GM12865 (cell line): ENCODE data around the gene WIPF1.

Source experiments
- DNase-seq: peaks from one replicate; pipeline ENCODE4 v3.0.0; 2010; ENCODE audit warnings: low read depth
- H3K4me3 ChIP-seq: 2 replicates; pipeline ENCODE4 v1.5.1; 2011; ENCODE audit warnings: mild to moderate bottlenecking, low read depth, low read length, control low read depth
- CTCF ChIP-seq: IDR thresholded peaks from 2 replicates; pipeline ENCODE4 v1.5.1; 2011; ENCODE audit warnings: low read length, control low read depth, low read depth, inconsistent platforms; ENCODE audit not compliant: insufficient read depth; ENCODE audit errors: missing control alignments

Gene WIPF1

DNA sequence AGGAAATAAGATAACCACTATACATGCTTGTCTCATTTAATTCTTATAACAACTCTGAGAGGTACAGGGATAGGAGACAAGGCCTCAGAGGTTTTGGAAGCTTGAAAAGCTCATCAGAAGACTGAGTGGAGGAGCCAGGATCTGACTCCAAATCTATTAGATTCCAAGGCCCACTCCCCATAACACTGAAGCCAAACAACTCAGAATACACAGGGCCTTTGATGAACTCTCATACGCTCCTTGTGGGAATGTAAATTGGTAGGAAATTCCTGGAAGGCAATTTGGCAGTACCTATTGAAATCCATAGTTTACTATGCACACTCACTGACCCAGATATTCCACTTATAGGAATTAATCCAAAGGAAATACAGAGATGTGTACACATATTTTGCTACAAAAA is 27.9 kb downstream of the WIPF1 start:
- no peak overlapping the region for H3K4me3 ChIP-seq
- no peak for TF ChIP-seq CTCF
- no peak for DNase-seq

- no peak for TF ChIP-seq CTCF
- no peak overlapping the region for H3K4me3 ChIP-seq
- peak; percentile 25 for DNase-seq
These were observed 29.2 kb downstream of the WIPF1 start for GRCh38 chr2:174568425-174568824.

- no peak overlapping the region for H3K4me3 ChIP-seq
- TF ChIP-seq CTCF: no peak
- DNase-seq: no peak
These were observed 30.7 kb downstream of the WIPF1 start for GRCh38 chr2:174566871-174567270.

DNA sequence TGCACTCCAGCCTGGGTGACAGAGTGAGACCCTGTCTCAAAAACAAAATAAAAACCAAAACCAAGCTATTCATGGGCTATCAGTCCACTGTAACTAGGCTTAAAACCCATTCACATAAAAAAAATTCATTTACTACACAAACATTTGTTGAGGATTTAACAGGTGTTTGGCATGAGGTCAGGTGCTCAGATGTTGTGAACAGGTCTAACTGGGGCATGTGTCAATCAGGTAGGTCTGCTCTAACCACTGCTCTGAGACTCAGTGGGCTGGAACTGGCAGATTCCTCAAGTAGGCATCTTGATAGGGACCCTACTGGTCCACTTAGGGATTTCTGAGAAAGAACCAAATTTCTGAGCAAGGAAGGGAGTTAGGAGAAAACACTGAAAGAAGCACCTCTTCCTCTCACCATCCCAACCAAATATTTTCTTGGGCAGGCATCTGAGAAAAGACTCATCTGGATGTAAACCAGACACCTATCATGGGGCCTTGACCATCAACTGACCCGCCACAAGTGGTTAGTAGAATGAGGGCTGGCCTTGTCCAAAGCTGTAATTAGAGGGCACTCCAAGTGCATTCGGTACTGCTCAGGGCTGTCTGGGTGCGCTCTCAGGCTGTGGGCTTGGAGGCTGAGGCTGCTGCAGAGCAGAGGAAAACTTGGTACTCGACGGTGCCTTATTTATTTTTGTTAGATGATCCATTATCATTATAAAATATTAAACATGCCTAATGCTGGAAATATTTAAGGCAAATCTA is 33.9 kb downstream of the WIPF1 start:
- no peak for TF ChIP-seq CTCF
- DNase-seq: no peak
- no peak overlapping the region for H3K4me3 ChIP-seq

- no peak for DNase-seq
These were observed 35.6 kb downstream of the WIPF1 start for GRCh38 chr2:174561972-174562370.

DNA sequence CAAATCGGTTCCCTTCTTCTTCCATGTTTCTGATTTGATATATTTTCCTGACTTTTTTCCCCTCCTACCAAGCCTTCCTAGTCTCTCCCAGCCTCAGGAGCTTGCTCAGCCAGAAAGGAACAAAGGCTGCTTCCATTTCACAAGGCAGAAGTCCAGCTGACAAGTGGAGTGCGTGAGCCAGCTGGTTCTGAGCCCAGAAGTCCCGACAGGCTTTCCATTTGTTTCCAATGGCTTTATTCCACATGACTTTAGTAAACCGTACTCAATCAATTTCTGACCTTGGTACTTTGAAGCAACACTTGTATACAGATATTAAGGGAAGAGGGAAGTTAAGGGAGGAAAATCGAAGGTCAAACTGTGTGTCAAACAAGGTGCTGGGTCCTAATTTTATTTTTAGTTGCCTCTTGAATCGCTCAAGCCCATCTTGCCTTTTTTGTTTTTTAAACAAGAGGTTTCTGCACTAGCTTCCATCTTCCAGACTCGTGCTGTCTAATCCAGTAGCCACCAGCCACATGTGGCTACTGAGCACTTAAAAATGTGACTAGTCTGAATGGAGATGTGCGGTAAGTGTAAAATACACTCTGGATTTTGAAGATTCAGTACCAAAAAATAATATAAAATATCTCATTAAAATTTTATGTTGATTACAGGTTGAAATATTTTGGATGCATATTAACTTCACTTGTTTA is 36.2 kb downstream of the WIPF1 start:
- TF ChIP-seq CTCF: no peak

More at GRCh38 chr2:174561972-174562370, 35.6 kb downstream of the WIPF1 start:
- TF ChIP-seq CTCF: no peak
- no peak overlapping the region for H3K4me3 ChIP-seq

GRCh38 chr2:174560737-174561136 is 36.9 kb downstream of the WIPF1 start:
- TF ChIP-seq CTCF: no peak
- DNase-seq: no peak
- H3K4me3 ChIP-seq: no peak overlapping the region

More for the DNA sequence above, 36.2 kb downstream of the WIPF1 start:
- DNase-seq: no peak
- H3K4me3 ChIP-seq: no peak overlapping the region
